ENCODE measurements around the gene OR2T3.

- TF ChIP-seq POLR2A (IDR thresholded peaks at IDR 0.05): no peak
- TF ChIP-seq CTCF (IDR thresholded peaks at IDR 0.05): no peak
These were observed 2.0 kb upstream of the OR2T3 start for GRCh38 chr1:248471154-248471553.

Measured in thyroid gland (tissue), 4 donors.